HEK293 (cell line): ENCODE results near the gene MCEMP1.

ENCODE experiments used
- ATF2 ChIP-seq: fragments of 450-650 bp; formaldehyde crosslinking; IDR thresholded peaks from 2 replicates; pipeline ENCODE4 v1.5.1; 2016; ENCODE audit warnings: missing biosample characterization, missing genetic modification characterization, low read depth
- HOXA7 ChIP-seq: sonication (generic); formaldehyde crosslinking; IDR thresholded peaks from 2 replicates; pipeline ENCODE4 v1.8.1; 2022; ENCODE audit warnings: missing genetic modification reagents, borderline replicate concordance
- KLF16 ChIP-seq: fragments of 450-650 bp; formaldehyde crosslinking; IDR thresholded peaks from 2 replicates; pipeline ENCODE4 v1.5.1; 2017; ENCODE audit warnings: missing biosample characterization, missing genetic modification characterization
- KLF8 ChIP-seq: fragments of 450-650 bp; formaldehyde crosslinking; IDR thresholded peaks from 2 replicates; pipeline ENCODE4 v1.5.1; 2016; ENCODE audit warnings: missing biosample characterization, missing genetic modification characterization
- SP7 ChIP-seq: fragments of 450-650 bp; formaldehyde crosslinking; IDR thresholded peaks from 2 replicates; pipeline ENCODE4 v1.5.1; 2016; ENCODE audit warnings: missing biosample characterization, missing genetic modification characterization
- TSHZ1 ChIP-seq: fragments of 450-650 bp; formaldehyde crosslinking; IDR thresholded peaks from 2 replicates; pipeline ENCODE4 v1.5.1; 2016; ENCODE audit warnings: missing biosample characterization, missing genetic modification characterization, borderline replicate concordance
- ZBTB11 ChIP-seq: fragments of 450-650 bp; formaldehyde crosslinking; conservative IDR thresholded peaks from 2 replicates; pipeline ENCODE4 v1.5.1; 2016; ENCODE audit warnings: low read depth, missing biosample characterization, missing genetic modification characterization
- ZNF10 ChIP-seq: fragments of 450-650 bp; formaldehyde crosslinking; IDR thresholded peaks from 2 replicates; pipeline ENCODE4 v1.5.1; 2017; ENCODE audit warnings: missing biosample characterization, missing genetic modification characterization
- ZNF2 ChIP-seq: fragments of 450-650 bp; formaldehyde crosslinking; IDR thresholded peaks from 2 replicates; pipeline ENCODE4 v1.5.1; 2016; ENCODE audit warnings: missing biosample characterization, missing genetic modification characterization
- ZNF335 ChIP-seq: fragments of 450-650 bp; formaldehyde crosslinking; conservative IDR thresholded peaks from 2 replicates; pipeline ENCODE4 v1.5.1; 2016; ENCODE audit warnings: missing biosample characterization, missing genetic modification characterization
- ZNF354C ChIP-seq: fragments of 450-650 bp; formaldehyde crosslinking; IDR thresholded peaks from 2 replicates; pipeline ENCODE4 v1.5.1; 2016; ENCODE audit warnings: missing biosample characterization, missing genetic modification characterization, low read depth, borderline replicate concordance
- ZNF391 ChIP-seq: fragments of 450-650 bp; formaldehyde crosslinking; IDR thresholded peaks from 2 replicates; pipeline ENCODE4 v1.5.1; 2016; ENCODE audit warnings: low read depth, missing biosample characterization, missing genetic modification characterization, borderline replicate concordance
- ZNF555 ChIP-seq: fragments of 450-650 bp; formaldehyde crosslinking; conservative IDR thresholded peaks from 2 replicates; pipeline ENCODE4 v1.5.1; 2017; ENCODE audit warnings: missing biosample characterization, mild to moderate bottlenecking, missing genetic modification characterization, inconsistent platforms
- ZNF629 ChIP-seq: fragments of 450-650 bp; formaldehyde crosslinking; IDR thresholded peaks from 2 replicates; pipeline ENCODE4 v1.5.1; 2017; ENCODE audit warnings: missing biosample characterization, missing genetic modification characterization
- ZNF660 ChIP-seq: fragments of 450-650 bp; IDR thresholded peaks from 2 replicates; pipeline ENCODE4 v1.5.1; 2018; ENCODE audit warnings: missing biosample characterization, mild to moderate bottlenecking, missing genetic modification characterization
- ZNF843 ChIP-seq: fragments of 450-650 bp; formaldehyde crosslinking; IDR thresholded peaks from 2 replicates; pipeline ENCODE4 v1.5.1; 2016; ENCODE audit warnings: missing biosample characterization, missing genetic modification characterization
- TF ChIP-seq, protein P1 (sequence below): sonication (generic); formaldehyde crosslinking; IDR thresholded peaks from 2 replicates; pipeline ENCODE4 v1.8.1; 2022; ENCODE audit warnings: mild to moderate bottlenecking, moderate library complexity, missing genetic modification reagents
- TF ChIP-seq, protein P2 (sequence below): fragments of 450-650 bp; formaldehyde crosslinking; IDR thresholded peaks from 2 replicates; pipeline ENCODE4 v1.5.1; 2016; ENCODE audit warnings: missing biosample characterization, missing genetic modification characterization
- TF ChIP-seq, protein P3 (sequence below): fragments of 450-650 bp; formaldehyde crosslinking; IDR thresholded peaks from 2 replicates; pipeline ENCODE4 v1.5.1; 2016; ENCODE audit warnings: missing biosample characterization, missing genetic modification characterization

MCEMP1 gene

DNA sequence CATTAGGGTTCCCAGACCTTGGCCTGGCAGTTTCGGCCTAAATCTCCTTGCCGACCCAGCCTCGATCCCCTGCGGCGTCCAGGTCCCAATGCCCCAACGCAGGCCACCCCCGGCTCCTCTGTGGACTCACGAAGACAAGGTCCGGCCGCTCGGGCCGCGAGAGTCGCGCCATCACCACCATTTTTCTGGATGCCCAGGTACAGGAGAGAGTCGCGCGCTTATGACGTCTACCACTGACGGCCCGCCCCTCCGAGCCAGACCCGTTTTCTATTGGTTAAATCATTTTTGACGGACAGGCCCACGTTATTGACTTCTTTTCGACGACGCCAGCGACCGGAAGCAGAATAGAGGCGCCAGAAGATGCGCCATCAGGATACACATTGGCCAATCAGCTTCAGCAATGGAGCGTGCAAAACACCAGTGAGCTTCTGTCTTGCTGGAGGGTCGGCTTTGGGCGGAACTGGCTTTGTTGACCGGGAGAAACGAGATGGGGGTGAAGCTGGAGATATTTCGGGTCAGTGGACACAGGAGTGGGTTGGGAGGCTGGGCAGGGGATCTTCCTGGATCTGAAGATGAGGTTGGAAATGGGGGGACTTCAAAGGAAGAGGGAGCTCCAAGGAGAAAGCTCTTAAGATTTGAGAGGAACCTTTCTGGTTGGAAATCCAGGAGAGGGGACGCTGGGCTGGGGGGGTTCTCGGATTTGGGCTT lies 47.4 kb upstream of the MCEMP1 start, which contains the start of the genes PET100 and XAB2 (continued):
- peak; percentile 29; the same call in 1 of the 2 replicates for TF ChIP-seq ATF2
- TF ChIP-seq KLF8 (tag by site-specific recombination): peak; percentile 60; the same call in 1 of the 2 replicates
- 0 out of 2 replicates have a peak, but pooled peaks have one; percentile 8 for TF ChIP-seq ZNF10
- peak; percentile 89 for TF ChIP-seq ZNF629 (tag by site-specific recombination)
- peak; percentile 72 for TF ChIP-seq ZNF2 (tag by site-specific recombination)
- TF ChIP-seq, protein P1, sequence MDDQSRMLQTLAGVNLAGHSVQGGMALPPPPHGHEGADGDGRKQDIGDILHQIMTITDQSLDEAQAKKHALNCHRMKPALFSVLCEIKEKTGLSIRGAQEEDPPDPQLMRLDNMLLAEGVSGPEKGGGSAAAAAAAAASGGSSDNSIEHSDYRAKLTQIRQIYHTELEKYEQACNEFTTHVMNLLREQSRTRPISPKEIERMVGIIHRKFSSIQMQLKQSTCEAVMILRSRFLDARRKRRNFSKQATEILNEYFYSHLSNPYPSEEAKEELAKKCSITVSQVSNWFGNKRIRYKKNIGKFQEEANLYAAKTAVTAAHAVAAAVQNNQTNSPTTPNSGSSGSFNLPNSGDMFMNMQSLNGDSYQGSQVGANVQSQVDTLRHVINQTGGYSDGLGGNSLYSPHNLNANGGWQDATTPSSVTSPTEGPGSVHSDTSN (CRISPR knock-in tag): peak; percentile 98
- 0 out of 2 replicates have a peak, but pooled peaks have one; percentile 32 for TF ChIP-seq ZNF391 (tag by site-specific recombination)
- TF ChIP-seq, protein P2, sequence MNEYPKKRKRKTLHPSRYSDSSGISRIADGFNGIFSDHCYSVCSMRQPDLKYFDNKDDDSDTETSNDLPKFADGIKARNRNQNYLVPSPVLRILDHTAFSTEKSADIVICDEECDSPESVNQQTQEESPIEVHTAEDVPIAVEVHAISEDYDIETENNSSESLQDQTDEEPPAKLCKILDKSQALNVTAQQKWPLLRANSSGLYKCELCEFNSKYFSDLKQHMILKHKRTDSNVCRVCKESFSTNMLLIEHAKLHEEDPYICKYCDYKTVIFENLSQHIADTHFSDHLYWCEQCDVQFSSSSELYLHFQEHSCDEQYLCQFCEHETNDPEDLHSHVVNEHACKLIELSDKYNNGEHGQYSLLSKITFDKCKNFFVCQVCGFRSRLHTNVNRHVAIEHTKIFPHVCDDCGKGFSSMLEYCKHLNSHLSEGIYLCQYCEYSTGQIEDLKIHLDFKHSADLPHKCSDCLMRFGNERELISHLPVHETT: 0 out of 2 replicates have a peak, but pooled peaks have one; percentile 50
- TF ChIP-seq, protein P3, sequence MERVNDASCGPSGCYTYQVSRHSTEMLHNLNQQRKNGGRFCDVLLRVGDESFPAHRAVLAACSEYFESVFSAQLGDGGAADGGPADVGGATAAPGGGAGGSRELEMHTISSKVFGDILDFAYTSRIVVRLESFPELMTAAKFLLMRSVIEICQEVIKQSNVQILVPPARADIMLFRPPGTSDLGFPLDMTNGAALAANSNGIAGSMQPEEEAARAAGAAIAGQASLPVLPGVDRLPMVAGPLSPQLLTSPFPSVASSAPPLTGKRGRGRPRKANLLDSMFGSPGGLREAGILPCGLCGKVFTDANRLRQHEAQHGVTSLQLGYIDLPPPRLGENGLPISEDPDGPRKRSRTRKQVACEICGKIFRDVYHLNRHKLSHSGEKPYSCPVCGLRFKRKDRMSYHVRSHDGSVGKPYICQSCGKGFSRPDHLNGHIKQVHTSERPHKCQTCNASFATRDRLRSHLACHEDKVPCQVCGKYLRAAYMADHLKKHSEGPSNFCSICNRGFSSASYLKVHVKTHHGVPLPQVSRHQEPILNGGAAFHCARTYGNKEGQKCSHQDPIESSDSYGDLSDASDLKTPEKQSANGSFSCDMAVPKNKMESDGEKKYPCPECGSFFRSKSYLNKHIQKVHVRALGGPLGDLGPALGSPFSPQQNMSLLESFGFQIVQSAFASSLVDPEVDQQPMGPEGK (tag by site-specific recombination): peak; percentile 65; the same call in 1 of the 2 replicates
- TF ChIP-seq ZBTB11 (tag by site-specific recombination): peak; percentile 56
- TF ChIP-seq HOXA7 (CRISPR knock-in tag): no peak
- peak; percentile 18; the same call in 1 of the 2 replicates for TF ChIP-seq ZNF843 (tag by site-specific recombination)
- peak; percentile 63 for TF ChIP-seq ZNF335 (tag by site-specific recombination)
- TF ChIP-seq ZNF660 (tag by site-specific recombination): peak; percentile 45; the same call in 1 of the 2 replicates
- peak; percentile 19; the same call in 1 of the 2 replicates for TF ChIP-seq TSHZ1 (tag by site-specific recombination)
- TF ChIP-seq ZNF354C (tag by site-specific recombination): no peak
- TF ChIP-seq ZNF555 (tag by site-specific recombination): no peak
- TF ChIP-seq KLF16 (tag by site-specific recombination): 0 out of 2 replicates have a peak, but pooled peaks have one; percentile 48
- peak; percentile 60; the same call in 1 of the 2 replicates for TF ChIP-seq SP7 (tag by site-specific recombination)
